HG02973 (cell line): ENCODE measurements around the gene SIX3.

ENCODE experiments used
- ATAC-seq: cut with Tn5 transposase; IDR thresholded peaks from one replicate; pipeline ENCODE4 v1.9.1; 2021; ENCODE audit warnings: moderate library complexity; ENCODE audit not compliant: unreplicated experiment

The SIX3 gene

GRCh38 chr2:44980751-44981713, 39.5 kb downstream of the SIX3 start:
- no peak for ATAC-seq

GRCh38 chr2:44981714-44982108, 40.2 kb downstream of the SIX3 start:
- ATAC-seq = no peak

- no peak for ATAC-seq
Measured at GRCh38 chr2:44983836-44984604, 42.5 kb downstream of the SIX3 start.

GRCh38 chr2:44989176-44989575, 47.7 kb downstream of the SIX3 start:
- no peak for ATAC-seq

GRCh38 chr2:44994377-44994776, 52.9 kb downstream of the SIX3 start:
- no peak for ATAC-seq
